H9 (cell line): ENCODE measurements around the gene APAF1. TPM values are rescaled to one million over a fixed set of nuclear protein-coding genes. Genes with fewer than 3 reads are reported as not detected.

Experiments
- DNase-seq: peaks from one replicate; pipeline ENCODE4 v3.0.0-alpha.2; 2017
- H2AFZ ChIP-seq: one replicate; pipeline ENCODE4 v1.6.1; 2013; ENCODE audit warnings: mild to moderate bottlenecking, low read length, control low read depth, moderate library complexity
- H2AK5ac ChIP-seq: 2 replicates; pipeline ENCODE4 v1.6.1; 2013; ENCODE audit warnings: low read length, control low read depth, mixed read lengths; ENCODE audit not compliant: insufficient read length
- H2BK120ac ChIP-seq: one replicate; pipeline ENCODE4 v1.6.1; 2013; ENCODE audit warnings: low read depth, mild to moderate bottlenecking, low read length, control low read depth, inconsistent platforms; ENCODE audit not compliant: poor library complexity, severe bottlenecking
- H2BK12ac ChIP-seq: 2 replicates; pipeline ENCODE4 v1.6.1; 2013; ENCODE audit warnings: low read length, control low read depth, mixed read lengths, low read depth; ENCODE audit not compliant: insufficient read length
- H2BK15ac ChIP-seq: 2 replicates; pipeline ENCODE4 v1.6.1; 2013; ENCODE audit warnings: low read depth, low read length, control low read depth
- H2BK20ac ChIP-seq: one replicate; pipeline ENCODE4 v1.6.1; 2013; ENCODE audit warnings: low read depth, mild to moderate bottlenecking, low read length, control low read depth, inconsistent platforms; ENCODE audit not compliant: poor library complexity, severe bottlenecking
- H2BK5ac ChIP-seq: 2 replicates; pipeline ENCODE4 v1.6.1; 2013; ENCODE audit warnings: low read length, control low read depth, mixed read lengths; ENCODE audit not compliant: insufficient read length
- H3K14ac ChIP-seq: 2 replicates; pipeline ENCODE4 v1.6.1; 2013; ENCODE audit warnings: low read length, control low read depth; ENCODE audit not compliant: insufficient read depth
- H3K18ac ChIP-seq: 2 replicates; pipeline ENCODE4 v1.6.1; 2013; ENCODE audit warnings: low read depth, mild to moderate bottlenecking, mixed read lengths, low read length, control low read depth; ENCODE audit not compliant: insufficient read length
- H3K23ac ChIP-seq: 2 replicates; pipeline ENCODE4 v1.6.1; 2013; ENCODE audit warnings: low read length, control low read depth, mixed read lengths, low read depth; ENCODE audit not compliant: insufficient read length
- H3K23me2 ChIP-seq: 2 replicates; pipeline ENCODE4 v1.6.1; 2013; ENCODE audit warnings: low read depth, mild to moderate bottlenecking, mixed read lengths, low read length, control low read depth; ENCODE audit not compliant: insufficient read length, poor library complexity, severe bottlenecking
- H3K27ac ChIP-seq: 2 replicates; pipeline ENCODE4 v1.5.1; 2013; ENCODE audit warnings: low read length, control low read depth, mixed read lengths, low read depth; ENCODE audit not compliant: insufficient read length
- H3K27me3 ChIP-seq: 2 replicates; pipeline ENCODE4 v1.6.1; 2013; ENCODE audit warnings: low read length, control low read depth, inconsistent platforms; ENCODE audit not compliant: insufficient read depth
- H3K4ac ChIP-seq: 2 replicates; pipeline ENCODE4 v1.6.1; 2013; ENCODE audit warnings: low read depth, mild to moderate bottlenecking, control low read depth, inconsistent platforms, low read length, moderate library complexity
- H3K4me1 ChIP-seq: 2 replicates; pipeline ENCODE4 v1.6.1; 2013; ENCODE audit warnings: low read length, control low read depth, inconsistent platforms; ENCODE audit not compliant: insufficient read depth
- H3K4me2 ChIP-seq: 2 replicates; pipeline ENCODE4 v1.6.1; 2013; ENCODE audit warnings: low read length, control low read depth, mixed read lengths; ENCODE audit not compliant: insufficient read length, insufficient read depth
- H3K56ac ChIP-seq: 2 replicates; pipeline ENCODE4 v1.6.1; 2013; ENCODE audit warnings: low read depth, mild to moderate bottlenecking, mixed read lengths, low read length, control low read depth; ENCODE audit not compliant: insufficient read length
- H3K79me1 ChIP-seq: 2 replicates; pipeline ENCODE4 v1.6.1; 2013; ENCODE audit warnings: low read depth, mild to moderate bottlenecking, moderate library complexity, low read length, control low read depth, inconsistent platforms; ENCODE audit not compliant: insufficient read depth, poor library complexity, severe bottlenecking
- H3K79me2 ChIP-seq: 2 replicates; pipeline ENCODE4 v1.6.1; 2013; ENCODE audit warnings: low read length, control low read depth, inconsistent platforms; ENCODE audit not compliant: insufficient read depth
- H3K9ac ChIP-seq: 2 replicates; pipeline ENCODE4 v1.6.1; 2013; ENCODE audit warnings: low read length, control low read depth, mixed read lengths; ENCODE audit not compliant: insufficient read length; ENCODE audit errors: extremely low read depth
- H3K9me3 ChIP-seq: one replicate; pipeline ENCODE4 v1.6.1; 2013; ENCODE audit warnings: low read depth, low read length, inconsistent platforms; ENCODE audit not compliant: control insufficient read depth
- H3T11ph ChIP-seq: one replicate; pipeline ENCODE4 v1.6.1; 2013; ENCODE audit warnings: mild to moderate bottlenecking, low read length, control low read depth, inconsistent platforms
- H4K20me1 ChIP-seq: one replicate; pipeline ENCODE4 v1.6.1; 2013; ENCODE audit not compliant: control insufficient read depth, insufficient read length, insufficient read depth
- H4K5ac ChIP-seq: 2 replicates; pipeline ENCODE4 v1.6.1; 2013; ENCODE audit warnings: low read depth, mild to moderate bottlenecking, mixed read lengths, low read length, control low read depth; ENCODE audit not compliant: insufficient read length
- H4K8ac ChIP-seq: replicated peaks from 2 replicates; pipeline ENCODE4 v1.6.1; 2013; ENCODE audit warnings: low read length, control low read depth, mixed read lengths, low read depth; ENCODE audit not compliant: insufficient read length
- H4K91ac ChIP-seq: 2 replicates; pipeline ENCODE4 v1.6.1; 2013; ENCODE audit warnings: low read depth, mild to moderate bottlenecking, moderate library complexity, mixed read lengths, low read length, control low read depth; ENCODE audit not compliant: insufficient read length
- H3K27ac Mint-ChIP-seq, 3 experiments: 2 replicates in 2 of 3; 3 replicates in 1 of 3; pipeline ENCODE4 v1.8.0; 2020 to 2021; ENCODE audit warnings: mixed read lengths in 3 of 3, mild to moderate bottlenecking in 1 of 3, moderate library complexity in 1 of 3
- H3K27me3 Mint-ChIP-seq: 2 replicates; pipeline ENCODE4 v1.8.0; 2021; ENCODE audit warnings: low read depth, mild to moderate bottlenecking, moderate library complexity, mixed read lengths
- H3K36me3 Mint-ChIP-seq, 3 experiments: 2 replicates in 2 of 3; 3 replicates in 1 of 3; pipeline ENCODE4 v1.8.0; 2020 to 2021; ENCODE audit warnings: low read depth in 3 of 3, mixed read lengths in 3 of 3; ENCODE audit not compliant: insufficient read depth in 1 of 3
- H3K4me1 Mint-ChIP-seq, 2 experiments: 2 replicates each; pipeline ENCODE4 v1.8.0; 2020; ENCODE audit warnings: mixed read lengths in 2 of 2
- H3K4me3 Mint-ChIP-seq, 2 experiments: 2 replicates in 1 of 2; 3 replicates in 1 of 2; pipeline ENCODE4 v1.8.0; 2020 to 2021; ENCODE audit warnings: mild to moderate bottlenecking in 2 of 2, mixed read lengths in 2 of 2, moderate library complexity in 1 of 2
- H3K9me3 Mint-ChIP-seq, 2 experiments: 2 replicates in 1 of 2; 3 replicates in 1 of 2; pipeline ENCODE4 v1.8.0; 2020; ENCODE audit warnings: mild to moderate bottlenecking in 2 of 2, mixed read lengths in 2 of 2, moderate library complexity in 1 of 2
- WGBS: extraction: QIAGEN DNeasy Blood & Tissue Kit; methylation state at CpG from one replicate; pipeline ENCODE4 v1.1.7; 2013; ENCODE audit warnings: missing lambda C conversion rate, low lambda C conversion rate, mixed read lengths; ENCODE audit not compliant: insufficient read length; ENCODE audit errors: extremely low coverage; 5-methylcytosine and 5-hydroxymethylcytosine counted together
- total RNA-seq: library from RNA; stranded (reverse); gene quantifications from 2 replicates; pipeline ENCODE4 v1.2.1, GENCODE V29; 2021
- TF ChIP-seq, protein P1 (sequence below): fragments of 200-600 bp; sonication (generic); conservative IDR thresholded peaks from 3 replicates; pipeline ENCODE4 v1.8.0; 2021; ENCODE audit warnings: antibody characterized with exemption, mild to moderate bottlenecking

The APAF1 gene
- total RNA-seq, 1 experiment from 2014 or later, result 16.5 TPM

DNA sequence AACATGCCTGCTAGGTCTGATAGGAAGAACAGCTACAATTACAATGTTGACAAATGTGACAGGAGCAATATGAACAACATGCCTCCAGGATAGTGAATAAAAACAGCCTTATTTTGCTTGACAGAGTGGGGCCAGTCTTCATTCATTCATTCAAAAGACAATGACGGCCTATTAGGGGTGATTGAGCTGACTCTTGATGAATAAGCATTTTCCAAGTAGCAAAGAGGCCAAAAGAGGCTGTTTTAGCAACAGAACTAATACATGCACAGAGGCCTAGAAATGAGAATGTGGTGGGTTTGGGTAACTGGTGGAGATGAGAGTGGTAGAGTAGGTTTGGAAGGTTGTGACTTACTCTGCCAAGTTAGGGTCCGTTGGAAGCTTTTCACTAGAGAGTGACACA lies 138.3 kb downstream of the APAF1 start:
- Histone ChIP-seq H3K56ac (no peak overlapping the region), H2BK20ac (no peak overlapping the region), H4K5ac (no peak overlapping the region), H3K27me3 (no peaks in the 10 kb centered on the region), H2BK5ac (no peak overlapping the region), H3K23ac (no peak overlapping the region), H2BK120ac (no peak overlapping the region), H3T11ph (no peak overlapping the region), H3K4me2 (no peak overlapping the region), H2AFZ (no peak overlapping the region), H3K23me2 (no peaks in the 10 kb centered on the region), H2AK5ac (no peak overlapping the region), H3K18ac (no peak overlapping the region), H3K9me3 (no peaks in the 10 kb centered on the region), H3K14ac (no peak overlapping the region), H3K27ac (no peak overlapping the region), H3K4ac (no peak overlapping the region), H2BK12ac (no peak overlapping the region), H3K79me1 (no peaks in the 10 kb centered on the region), H4K20me1 (no peaks in the 10 kb centered on the region), H4K91ac (no peak overlapping the region), H3K4me1 (no peaks in the 10 kb centered on the region), H3K9ac (no peak overlapping the region), H4K8ac (no peak overlapping the region), H3K79me2 (no peaks in the 10 kb centered on the region), H2BK15ac (no peak overlapping the region)
- no CpG with 5 or more reads among the region's 2 CpGs for WGBS
- no peak overlapping the region for H3K4me3 Mint-ChIP-seq
- TF ChIP-seq, protein P1, sequence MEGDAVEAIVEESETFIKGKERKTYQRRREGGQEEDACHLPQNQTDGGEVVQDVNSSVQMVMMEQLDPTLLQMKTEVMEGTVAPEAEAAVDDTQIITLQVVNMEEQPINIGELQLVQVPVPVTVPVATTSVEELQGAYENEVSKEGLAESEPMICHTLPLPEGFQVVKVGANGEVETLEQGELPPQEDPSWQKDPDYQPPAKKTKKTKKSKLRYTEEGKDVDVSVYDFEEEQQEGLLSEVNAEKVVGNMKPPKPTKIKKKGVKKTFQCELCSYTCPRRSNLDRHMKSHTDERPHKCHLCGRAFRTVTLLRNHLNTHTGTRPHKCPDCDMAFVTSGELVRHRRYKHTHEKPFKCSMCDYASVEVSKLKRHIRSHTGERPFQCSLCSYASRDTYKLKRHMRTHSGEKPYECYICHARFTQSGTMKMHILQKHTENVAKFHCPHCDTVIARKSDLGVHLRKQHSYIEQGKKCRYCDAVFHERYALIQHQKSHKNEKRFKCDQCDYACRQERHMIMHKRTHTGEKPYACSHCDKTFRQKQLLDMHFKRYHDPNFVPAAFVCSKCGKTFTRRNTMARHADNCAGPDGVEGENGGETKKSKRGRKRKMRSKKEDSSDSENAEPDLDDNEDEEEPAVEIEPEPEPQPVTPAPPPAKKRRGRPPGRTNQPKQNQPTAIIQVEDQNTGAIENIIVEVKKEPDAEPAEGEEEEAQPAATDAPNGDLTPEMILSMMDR, result no peak
- no peaks in the 10 kb centered on the region for H3K9me3 Mint-ChIP-seq
- H3K36me3 Mint-ChIP-seq, result no peaks in the 10 kb centered on the region
- H3K4me1 Mint-ChIP-seq, result peaks cover 0 to 4% of the 10 kb centered on the region in 2 experiments; a peak in 1 of 4 replicates
- no peak overlapping the region for H3K27ac Mint-ChIP-seq
- DNase-seq, result no peak
- H3K27me3 Mint-ChIP-seq, result no peaks in the 10 kb centered on the region

Other genes with a start within 250 kb of the APAF1 start
- 202 and 204 TPM in 2 replicates for gene TMPO, start 129.7 kb upstream of the APAF1 start, total RNA-seq
- gene SLC25A3, start 51.6 kb upstream of the APAF1 start, total RNA-seq, result 673 and 682 TPM in 2 replicates
- 16.5 and 17.0 TPM in 2 replicates for gene IKBIP, start 502 bp upstream of the APAF1 start, total RNA-seq